SK-N-MC (cell line): Measurements from ENCODE around the gene DDX60.

Source experiments
- EZH2 ChIP-seq: fragments of 200-600 bp; sonication (generic); IDR thresholded peaks from one replicate; pipeline ENCODE4 v1.6.1; 2017; ENCODE audit warnings: antibody characterized with exemption
- POLR2AphosphoS5 ChIP-seq: IDR thresholded peaks from 2 replicates; pipeline ENCODE4 v1.6.1; 2012; ENCODE audit warnings: mild to moderate bottlenecking, low read depth, low read length, borderline replicate concordance

DNA sequence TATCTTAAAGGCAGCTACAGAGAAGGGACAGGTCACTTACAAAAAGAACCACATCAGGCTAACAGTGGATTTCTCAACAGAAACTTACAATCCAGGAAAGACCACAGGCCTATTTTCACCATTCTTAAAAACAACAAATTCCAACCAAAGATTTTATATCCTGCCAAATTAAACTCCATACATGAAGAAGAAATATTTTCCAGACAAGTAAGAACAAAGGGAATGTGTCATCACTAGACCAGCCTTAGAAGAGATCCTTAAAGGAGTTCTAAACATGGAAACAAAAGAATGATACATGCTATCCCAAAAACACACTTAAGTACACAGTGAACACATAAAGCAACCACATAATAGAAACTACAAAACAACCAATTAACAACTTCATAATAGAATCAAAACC, 120.6 kb downstream of the DDX60 start:
- TF ChIP-seq EZH2 (no peak), POLR2AphosphoS5 (no peak)
